ENCODE data around the gene ELOVL4. TPM values are rescaled to one million over a fixed set of nuclear protein-coding genes. Genes with fewer than 3 reads are reported as not detected.

The ELOVL4 gene
- total and polyA plus RNA-seq, 2 of the 13 experiments (the other 11 are each of a cell fraction or from before 2014, with no cell fraction given), result 0.04 TPM; not detected in 1

GRCh38 chr6:79993012-79993910, 45.9 kb upstream of the ELOVL4 start:
- Histone ChIP-seq H3K27me3 (ENCODE audit: control insufficient read depth in 1 of 2, insufficient read depth in 2 of 2, low read length in 2 of 2) (no peaks in the 10 kb centered on the region), H3K4me1 (ENCODE audit: insufficient read depth, low read length) (peaks cover 10% of the 10 kb centered on the region; the same call in 1 of the 2 replicates), H4K20me1 (ENCODE audit: insufficient read depth, low read length) (no peaks in the 10 kb centered on the region), H3K9ac (ENCODE audit: insufficient read depth, low read depth, low read length) (no peak overlapping the region), H3K27ac (ENCODE audit: extremely low read length, insufficient read depth, low read length) (no peak overlapping the region), H2AFZ (ENCODE audit: low read length) (no peak overlapping the region), H3K36me3 (replicated peaks in 1 of 2; ENCODE audit: control insufficient read depth in 1 of 2, insufficient read depth in 2 of 2, low read length in 2 of 2) (no peaks in the 10 kb centered on the region), H3K4me2 (ENCODE audit: low read depth, low read length) (no peak overlapping the region), H3K4me3 (replicated peaks in 1 of 3; ENCODE audit: insufficient read depth in 1 of 3, low read depth in 2 of 3, low read length in 3 of 3) (no peak overlapping the region), H3K79me2 (ENCODE audit: insufficient read depth, low read length) (no peaks in the 10 kb centered on the region), H3K9me3 (ENCODE audit: low read length) (no peaks in the 10 kb centered on the region)
- FAIRE-seq (no peak), ATAC-seq (no peak), DNase-seq (ENCODE audit: low spot score) (no peak)
- BruUV-seq (replicated peaks), result no TSS peak
- ChIA-PET CTCF (ENCODE audit: low intra/inter-chr PET ratio, low total read pairs) (no interaction called here), POLR2A (no interaction called here)
- TF ChIP-seq IRF2 (CRISPR knock-in tag; IDR thresholded peaks at IDR 0.05) (no peak), GTF3A (CRISPR knock-in tag; conservative IDR thresholded peaks at IDR 0.05) (no peak)
- in situ Hi-C loops (cut with HindIII; ENCODE audit: extremely low pct_ligation_motif_present, low pct_unique_long_range_greater_than_20kb), result no loop called here
- 72% methylated on average over 2 of the region's 2 CpGs for WGBS (ENCODE audit: low lambda C conversion rate)
- intact Hi-C loops (cut with micrococcal nuclease; ENCODE audit: unreplicated experiment), result no loop called here

DNA sequence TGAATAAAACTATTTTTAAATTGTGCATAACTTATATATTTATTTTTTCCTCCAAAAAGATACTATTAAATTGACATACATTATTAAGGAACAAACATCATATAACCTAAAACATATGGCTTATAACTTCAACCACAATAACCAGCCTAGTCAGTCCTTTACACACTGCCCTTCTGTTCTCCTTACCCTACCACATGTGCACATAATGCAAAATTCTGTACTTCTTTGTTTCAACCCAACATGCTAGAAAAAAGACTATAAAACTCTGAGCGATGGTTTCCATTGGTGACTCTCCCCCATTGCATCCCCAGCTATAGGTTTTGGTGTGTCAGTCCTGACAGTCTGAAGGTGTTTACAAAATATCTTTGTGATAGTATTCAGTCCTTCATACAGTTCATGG, 42.3 kb upstream of the ELOVL4 start:
- in situ Hi-C loops (cut with HindIII; ENCODE audit: extremely low pct_ligation_motif_present, low pct_unique_long_range_greater_than_20kb), result no loop called here
- POLR2A ChIA-PET, result no interaction called here
- DNase-seq (ENCODE audit: low spot score), result no peak
- Histone ChIP-seq H3K36me3 (replicated peaks in 1 of 2; ENCODE audit: control insufficient read depth in 1 of 2, insufficient read depth in 2 of 2, low read length in 2 of 2) (no peaks in the 10 kb centered on the region), H3K4me3 (replicated peaks in 1 of 3; ENCODE audit: insufficient read depth in 1 of 3, low read depth in 2 of 3, low read length in 3 of 3) (no peak overlapping the region), H3K9me3 (ENCODE audit: low read length) (no peaks in the 10 kb centered on the region), H3K9ac (ENCODE audit: insufficient read depth, low read depth, low read length) (no peak overlapping the region), H2AFZ (ENCODE audit: low read length) (no peak overlapping the region), H3K4me1 (ENCODE audit: insufficient read depth, low read length) (peaks cover 2% of the 10 kb centered on the region), H3K4me2 (ENCODE audit: low read depth, low read length) (no peak overlapping the region), H3K79me2 (ENCODE audit: insufficient read depth, low read length) (no peaks in the 10 kb centered on the region), H3K27me3 (ENCODE audit: control insufficient read depth in 1 of 2, insufficient read depth in 2 of 2, low read length in 2 of 2) (no peaks in the 10 kb centered on the region), H3K27ac (ENCODE audit: extremely low read length, insufficient read depth, low read length) (no peak overlapping the region), H4K20me1 (ENCODE audit: insufficient read depth, low read length) (no peaks in the 10 kb centered on the region)
- no TSS peak for BruUV-seq (replicated peaks)
- FAIRE-seq, result no peak
- intact Hi-C loops (cut with micrococcal nuclease; ENCODE audit: unreplicated experiment), result no loop called here
- WGBS (ENCODE audit: low lambda C conversion rate), result 39% methylated on average over 1 of the region's 1 CpG
- CTCF ChIA-PET (ENCODE audit: low intra/inter-chr PET ratio, low total read pairs), result no interaction called here
- no peak for ATAC-seq
- TF ChIP-seq HNRNPLL (IDR thresholded peaks at IDR 0.05; ENCODE audit: low read depth, low read length, poor library complexity, severe bottlenecking), result no peak
- no peak for TF ChIP-seq IKZF5 (CRISPR knock-in tag; IDR thresholded peaks at IDR 0.05)
- TF ChIP-seq, protein P1, sequence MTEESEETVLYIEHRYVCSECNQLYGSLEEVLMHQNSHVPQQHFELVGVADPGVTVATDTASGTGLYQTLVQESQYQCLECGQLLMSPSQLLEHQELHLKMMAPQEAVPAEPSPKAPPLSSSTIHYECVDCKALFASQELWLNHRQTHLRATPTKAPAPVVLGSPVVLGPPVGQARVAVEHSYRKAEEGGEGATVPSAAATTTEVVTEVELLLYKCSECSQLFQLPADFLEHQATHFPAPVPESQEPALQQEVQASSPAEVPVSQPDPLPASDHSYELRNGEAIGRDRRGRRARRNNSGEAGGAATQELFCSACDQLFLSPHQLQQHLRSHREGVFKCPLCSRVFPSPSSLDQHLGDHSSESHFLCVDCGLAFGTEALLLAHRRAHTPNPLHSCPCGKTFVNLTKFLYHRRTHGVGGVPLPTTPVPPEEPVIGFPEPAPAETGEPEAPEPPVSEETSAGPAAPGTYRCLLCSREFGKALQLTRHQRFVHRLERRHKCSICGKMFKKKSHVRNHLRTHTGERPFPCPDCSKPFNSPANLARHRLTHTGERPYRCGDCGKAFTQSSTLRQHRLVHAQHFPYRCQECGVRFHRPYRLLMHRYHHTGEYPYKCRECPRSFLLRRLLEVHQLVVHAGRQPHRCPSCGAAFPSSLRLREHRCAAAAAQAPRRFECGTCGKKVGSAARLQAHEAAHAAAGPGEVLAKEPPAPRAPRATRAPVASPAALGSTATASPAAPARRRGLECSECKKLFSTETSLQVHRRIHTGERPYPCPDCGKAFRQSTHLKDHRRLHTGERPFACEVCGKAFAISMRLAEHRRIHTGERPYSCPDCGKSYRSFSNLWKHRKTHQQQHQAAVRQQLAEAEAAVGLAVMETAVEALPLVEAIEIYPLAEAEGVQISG (CRISPR knock-in tag; IDR thresholded peaks at IDR 0.05), result no peak
- TF ChIP-seq NKX3-1 (CRISPR knock-in tag; IDR thresholded peaks at IDR 0.05), result no peak
- no peak for TF ChIP-seq KMT2A (CRISPR knock-in tag; IDR thresholded peaks at IDR 0.05)
- TF ChIP-seq POLR2A (IDR thresholded peaks at IDR 0.05; ENCODE audit: insufficient read depth in 1 of 2, low read depth in 2 of 2, low read length in 2 of 2), result no peak
- no peak for TF ChIP-seq ZZZ3 (CRISPR knock-in tag; IDR thresholded peaks at IDR 0.05; ENCODE audit: borderline replicate concordance)
- no peak for TF ChIP-seq HINFP (CRISPR knock-in tag; IDR thresholded peaks at IDR 0.05; ENCODE audit: low read depth)
- no peak for TF ChIP-seq GABPB1 (CRISPR knock-in tag; IDR thresholded peaks at IDR 0.05)
- no peak for TF ChIP-seq ZNF138 (CRISPR knock-in tag; IDR thresholded peaks at IDR 0.05; ENCODE audit: low read depth)
